ENCODE measurements around the gene NUDT8. TPM values are rescaled to one million over a fixed set of nuclear protein-coding genes. Genes with fewer than 3 reads are reported as not detected.
A peak's percentile ranks its signal among the peaks of the same experiment; 100 is the strongest.

NUDT8 gene
- total and polyA plus RNA-seq, 9 of the 15 experiments (the other 6 are each of a cell fraction or from before 2014, with no cell fraction given) = 0.23 to 27.8 (median 5.0) TPM

DNA sequence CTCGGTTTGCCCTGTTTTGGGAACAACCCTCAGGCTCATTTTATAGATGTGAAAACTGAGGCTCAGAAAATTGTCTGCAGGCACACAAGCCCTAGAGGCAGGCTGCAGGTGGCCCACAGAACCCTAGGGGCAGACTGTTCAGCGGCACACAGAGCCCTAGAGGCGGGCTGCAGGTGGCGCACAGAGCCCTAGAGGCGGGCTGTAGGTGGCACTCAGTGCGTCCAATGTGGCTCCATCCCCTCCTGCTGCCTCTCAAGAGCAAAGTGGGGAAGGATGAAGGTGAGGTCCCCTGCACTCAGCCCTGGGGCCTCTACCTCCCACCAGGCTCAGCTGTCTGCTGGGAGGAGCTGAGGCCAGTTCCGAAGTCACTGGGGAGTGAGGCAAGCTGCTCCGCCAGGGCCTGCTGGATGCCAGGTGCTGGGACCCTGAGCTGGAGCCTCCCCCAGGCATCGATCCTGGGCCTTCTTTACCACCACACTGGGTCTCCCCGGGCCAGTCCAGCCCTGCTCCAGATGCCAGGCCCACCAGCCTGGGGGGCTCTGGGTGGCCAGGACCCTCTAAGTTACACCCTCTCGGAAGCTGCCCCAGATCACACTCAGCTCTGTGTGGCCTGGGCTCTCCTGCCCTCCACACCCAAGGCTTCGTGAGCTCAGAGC is 18.5 kb upstream of the NUDT8 start (continued):
- TF ChIP-seq, protein P1, sequence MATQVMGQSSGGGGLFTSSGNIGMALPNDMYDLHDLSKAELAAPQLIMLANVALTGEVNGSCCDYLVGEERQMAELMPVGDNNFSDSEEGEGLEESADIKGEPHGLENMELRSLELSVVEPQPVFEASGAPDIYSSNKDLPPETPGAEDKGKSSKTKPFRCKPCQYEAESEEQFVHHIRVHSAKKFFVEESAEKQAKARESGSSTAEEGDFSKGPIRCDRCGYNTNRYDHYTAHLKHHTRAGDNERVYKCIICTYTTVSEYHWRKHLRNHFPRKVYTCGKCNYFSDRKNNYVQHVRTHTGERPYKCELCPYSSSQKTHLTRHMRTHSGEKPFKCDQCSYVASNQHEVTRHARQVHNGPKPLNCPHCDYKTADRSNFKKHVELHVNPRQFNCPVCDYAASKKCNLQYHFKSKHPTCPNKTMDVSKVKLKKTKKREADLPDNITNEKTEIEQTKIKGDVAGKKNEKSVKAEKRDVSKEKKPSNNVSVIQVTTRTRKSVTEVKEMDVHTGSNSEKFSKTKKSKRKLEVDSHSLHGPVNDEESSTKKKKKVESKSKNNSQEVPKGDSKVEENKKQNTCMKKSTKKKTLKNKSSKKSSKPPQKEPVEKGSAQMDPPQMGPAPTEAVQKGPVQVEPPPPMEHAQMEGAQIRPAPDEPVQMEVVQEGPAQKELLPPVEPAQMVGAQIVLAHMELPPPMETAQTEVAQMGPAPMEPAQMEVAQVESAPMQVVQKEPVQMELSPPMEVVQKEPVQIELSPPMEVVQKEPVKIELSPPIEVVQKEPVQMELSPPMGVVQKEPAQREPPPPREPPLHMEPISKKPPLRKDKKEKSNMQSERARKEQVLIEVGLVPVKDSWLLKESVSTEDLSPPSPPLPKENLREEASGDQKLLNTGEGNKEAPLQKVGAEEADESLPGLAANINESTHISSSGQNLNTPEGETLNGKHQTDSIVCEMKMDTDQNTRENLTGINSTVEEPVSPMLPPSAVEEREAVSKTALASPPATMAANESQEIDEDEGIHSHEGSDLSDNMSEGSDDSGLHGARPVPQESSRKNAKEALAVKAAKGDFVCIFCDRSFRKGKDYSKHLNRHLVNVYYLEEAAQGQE (IDR thresholded peaks at IDR 0.05; ENCODE audit: borderline replicate concordance) = peak; percentile 46; the same call in 1 of the 2 replicates
- TF ChIP-seq, protein P1 (CRISPR knock-in tag; IDR thresholded peaks at IDR 0.05; ENCODE audit: low read depth) = no peak
- TF ChIP-seq SMC3 (conservative IDR thresholded peaks at IDR 0.05; ENCODE audit: insufficient read depth, low read depth, low read length) = peak; percentile 41; the same call in 1 of the 2 replicates
- 0 out of 2 replicates have a peak, but pooled peaks have one; percentile 33 for TF ChIP-seq RB1 (IDR thresholded peaks at IDR 0.05; ENCODE audit: low read depth)
- TF ChIP-seq, protein P2, sequence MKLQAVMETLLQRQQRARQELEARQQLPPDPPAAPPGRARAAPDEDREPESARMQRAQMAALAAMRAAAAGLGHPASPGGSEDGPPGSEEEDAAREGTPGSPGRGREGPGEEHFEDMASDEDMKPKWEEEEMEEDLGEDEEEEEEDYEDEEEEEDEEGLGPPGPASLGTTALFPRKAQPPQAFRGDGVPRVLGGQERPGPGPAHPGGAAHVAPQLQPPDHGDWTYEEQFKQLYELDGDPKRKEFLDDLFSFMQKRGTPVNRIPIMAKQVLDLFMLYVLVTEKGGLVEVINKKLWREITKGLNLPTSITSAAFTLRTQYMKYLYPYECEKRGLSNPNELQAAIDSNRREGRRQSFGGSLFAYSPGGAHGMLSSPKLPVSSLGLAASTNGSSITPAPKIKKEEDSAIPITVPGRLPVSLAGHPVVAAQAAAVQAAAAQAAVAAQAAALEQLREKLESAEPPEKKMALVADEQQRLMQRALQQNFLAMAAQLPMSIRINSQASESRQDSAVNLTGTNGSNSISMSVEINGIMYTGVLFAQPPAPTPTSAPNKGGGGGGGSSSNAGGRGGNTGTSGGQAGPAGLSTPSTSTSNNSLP (IDR thresholded peaks at IDR 0.05; ENCODE audit: borderline replicate concordance, low read depth, low read length) = no peak

Data from K562 (cell line).